Panc1 (cell line): ENCODE data around the gene SORL1. TPM values are rescaled to one million over a fixed set of nuclear protein-coding genes. Genes with fewer than 3 reads are reported as not detected.

Experiments used
- ATAC-seq: fragments of 200-7000 bp; cut with Tn5 transposase; 2 replicates; pipeline ENCODE4 v1.9.1; 2020; ENCODE audit warnings: mild to moderate bottlenecking, moderate library complexity
- BruUV-seq: library from RNA; stranded (reverse); fragments of 400-500 nt; replicated peaks from 2 replicates; lab custom pipeline; 2021; lab: Mats Ljungman, UMichigan
- CTCF ChIA-PET: fragments of 300-600 bp; sonication (Branson Sonifier 250); formaldehyde crosslinking; loops from one replicate; lab custom pipeline; 2022; ENCODE audit warnings: antibody characterized with exemption; lab: Charles Lee
- POLR2A ChIA-PET: fragments of 300-600 bp; sonication (Branson Sonifier 250); formaldehyde crosslinking; loops from one replicate; lab custom pipeline; 2022; ENCODE audit warnings: antibody characterized with exemption; lab: Charles Lee
- DNase-seq: peaks from one replicate; pipeline ENCODE4 v3.0.0-alpha.2; 2010; ENCODE audit warnings: low read depth, low spot score
- H3K27ac ChIP-seq: 2 replicates; pipeline ENCODE4 v1.5.1; 2011; ENCODE audit warnings: mild to moderate bottlenecking, low read length, inconsistent platforms
- H3K27me3 ChIP-seq: fragments of 200-500 bp; sonication (Bioruptor generic); 2 replicates; pipeline ENCODE4 v1.6.0; 2014; ENCODE audit warnings: low read length, inconsistent platforms; ENCODE audit not compliant: control insufficient read depth, insufficient read depth
- H3K36me3 ChIP-seq: fragments of 200-500 bp; sonication (Bioruptor generic); 2 replicates; pipeline ENCODE4 v1.5.1; 2014; ENCODE audit warnings: inconsistent platforms, mild to moderate bottlenecking, low read length, moderate library complexity; ENCODE audit not compliant: control insufficient read depth, insufficient read depth
- H3K4me1 ChIP-seq: 2 replicates; pipeline ENCODE4 v1.5.1; 2011; ENCODE audit warnings: inconsistent platforms, mild to moderate bottlenecking, low read length, moderate library complexity; ENCODE audit not compliant: control insufficient read depth, insufficient read depth
- H3K4me3 ChIP-seq, 2 experiments: 2 replicates each; pipeline ENCODE4 v1.5.1; 2011 to 2012; ENCODE audit warnings: low read depth in 2 of 2, low read length in 2 of 2, mild to moderate bottlenecking in 2 of 2, inconsistent platforms in 1 of 2, moderate library complexity in 1 of 2
- H3K9me3 ChIP-seq: fragments of 200-500 bp; sonication (Bioruptor generic); 2 replicates; pipeline ENCODE4 v1.5.1; 2014; ENCODE audit warnings: low read depth, mild to moderate bottlenecking, inconsistent platforms, low read length, moderate library complexity; ENCODE audit not compliant: control insufficient read depth, insufficient read depth
- POLR2AphosphoS5 ChIP-seq: IDR thresholded peaks from 2 replicates; pipeline ENCODE4 v1.6.1; 2012; ENCODE audit warnings: mild to moderate bottlenecking, low read depth, low read length, moderate library complexity
- SIN3A ChIP-seq: IDR thresholded peaks from 2 replicates; pipeline ENCODE4 v1.6.1; 2012; ENCODE audit warnings: low read depth, mild to moderate bottlenecking, low read length, moderate library complexity, borderline replicate concordance; ENCODE audit not compliant: insufficient read depth
- TCF7L2 ChIP-seq: IDR thresholded peaks from 2 replicates; pipeline ENCODE4 v1.6.1; 2011; ENCODE audit warnings: mild to moderate bottlenecking, low read depth, low read length, inconsistent platforms
- in situ Hi-C: cut with HindIII; loops from 2 replicates; pipeline ENCODE4 v1.10.0; 2016; ENCODE audit warnings: low sequenced_read_pairs, low pct_unique_long_range_greater_than_20kb
- intact Hi-C: fragments of 100-400 bp; cut with micrococcal nuclease; formaldehyde crosslinking; loops from one replicate; pipeline ENCODE4 v1.10.0; 2022; ENCODE audit not compliant: unreplicated experiment
- total RNA-seq: library from RNA; stranded (reverse); gene quantifications from one replicate; pipeline ENCODE4 v1.2.1, GENCODE V29; 2021; ENCODE audit not compliant: unreplicated experiment
- TF ChIP-seq, protein P1 (sequence below): fragments of 450-650 bp; IDR thresholded peaks from 2 replicates; pipeline ENCODE4 v1.5.1; 2017; ENCODE audit warnings: mild to moderate bottlenecking
- TF ChIP-seq, protein P2 (sequence below), 2 experiments: IDR thresholded peaks; 2 replicates each; pipeline ENCODE4 v1.6.1; 2011 to 2012; ENCODE audit warnings: low read depth in 2 of 2, control low read depth in 1 of 2, low read length in 1 of 2, mild to moderate bottlenecking in 1 of 2, moderate library complexity in 1 of 2; ENCODE audit not compliant: insufficient read depth in 1 of 2

SORL1 gene
- total RNA-seq, 1 experiment from 2014 or later = 36.3 TPM

DNA sequence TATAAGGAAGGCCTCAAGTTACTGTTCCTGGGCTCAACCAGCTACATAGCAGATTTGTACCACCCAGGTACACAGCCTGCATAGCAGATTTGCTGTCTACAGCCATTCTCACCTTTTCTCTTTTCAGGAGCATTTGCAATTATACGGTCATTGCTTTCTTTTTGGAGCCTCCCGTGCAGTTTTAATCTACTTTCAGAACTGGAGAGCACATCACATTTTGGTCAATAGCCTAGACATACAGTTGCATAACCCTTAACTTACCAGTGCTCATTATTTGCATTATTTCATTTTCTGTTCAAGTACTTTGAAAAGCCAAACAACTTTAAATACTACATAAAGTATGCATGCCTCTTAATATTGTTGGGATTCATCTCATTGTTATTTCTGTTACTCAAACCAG lies 151.2 kb downstream of the SORL1 start:
- no peaks in the 10 kb centered on the region for H3K9me3 ChIP-seq
- H3K36me3 ChIP-seq = no peaks in the 10 kb centered on the region; the same call in 1 of the 2 replicates
- no peak overlapping the region for H3K27ac ChIP-seq
- CTCF ChIA-PET = no interaction called here
- TF ChIP-seq, protein P1, sequence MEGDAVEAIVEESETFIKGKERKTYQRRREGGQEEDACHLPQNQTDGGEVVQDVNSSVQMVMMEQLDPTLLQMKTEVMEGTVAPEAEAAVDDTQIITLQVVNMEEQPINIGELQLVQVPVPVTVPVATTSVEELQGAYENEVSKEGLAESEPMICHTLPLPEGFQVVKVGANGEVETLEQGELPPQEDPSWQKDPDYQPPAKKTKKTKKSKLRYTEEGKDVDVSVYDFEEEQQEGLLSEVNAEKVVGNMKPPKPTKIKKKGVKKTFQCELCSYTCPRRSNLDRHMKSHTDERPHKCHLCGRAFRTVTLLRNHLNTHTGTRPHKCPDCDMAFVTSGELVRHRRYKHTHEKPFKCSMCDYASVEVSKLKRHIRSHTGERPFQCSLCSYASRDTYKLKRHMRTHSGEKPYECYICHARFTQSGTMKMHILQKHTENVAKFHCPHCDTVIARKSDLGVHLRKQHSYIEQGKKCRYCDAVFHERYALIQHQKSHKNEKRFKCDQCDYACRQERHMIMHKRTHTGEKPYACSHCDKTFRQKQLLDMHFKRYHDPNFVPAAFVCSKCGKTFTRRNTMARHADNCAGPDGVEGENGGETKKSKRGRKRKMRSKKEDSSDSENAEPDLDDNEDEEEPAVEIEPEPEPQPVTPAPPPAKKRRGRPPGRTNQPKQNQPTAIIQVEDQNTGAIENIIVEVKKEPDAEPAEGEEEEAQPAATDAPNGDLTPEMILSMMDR = no peak
- no peak for TF ChIP-seq TCF7L2
- no peak for TF ChIP-seq POLR2AphosphoS5
- TF ChIP-seq SIN3A = no peak
- TF ChIP-seq, protein P2, sequence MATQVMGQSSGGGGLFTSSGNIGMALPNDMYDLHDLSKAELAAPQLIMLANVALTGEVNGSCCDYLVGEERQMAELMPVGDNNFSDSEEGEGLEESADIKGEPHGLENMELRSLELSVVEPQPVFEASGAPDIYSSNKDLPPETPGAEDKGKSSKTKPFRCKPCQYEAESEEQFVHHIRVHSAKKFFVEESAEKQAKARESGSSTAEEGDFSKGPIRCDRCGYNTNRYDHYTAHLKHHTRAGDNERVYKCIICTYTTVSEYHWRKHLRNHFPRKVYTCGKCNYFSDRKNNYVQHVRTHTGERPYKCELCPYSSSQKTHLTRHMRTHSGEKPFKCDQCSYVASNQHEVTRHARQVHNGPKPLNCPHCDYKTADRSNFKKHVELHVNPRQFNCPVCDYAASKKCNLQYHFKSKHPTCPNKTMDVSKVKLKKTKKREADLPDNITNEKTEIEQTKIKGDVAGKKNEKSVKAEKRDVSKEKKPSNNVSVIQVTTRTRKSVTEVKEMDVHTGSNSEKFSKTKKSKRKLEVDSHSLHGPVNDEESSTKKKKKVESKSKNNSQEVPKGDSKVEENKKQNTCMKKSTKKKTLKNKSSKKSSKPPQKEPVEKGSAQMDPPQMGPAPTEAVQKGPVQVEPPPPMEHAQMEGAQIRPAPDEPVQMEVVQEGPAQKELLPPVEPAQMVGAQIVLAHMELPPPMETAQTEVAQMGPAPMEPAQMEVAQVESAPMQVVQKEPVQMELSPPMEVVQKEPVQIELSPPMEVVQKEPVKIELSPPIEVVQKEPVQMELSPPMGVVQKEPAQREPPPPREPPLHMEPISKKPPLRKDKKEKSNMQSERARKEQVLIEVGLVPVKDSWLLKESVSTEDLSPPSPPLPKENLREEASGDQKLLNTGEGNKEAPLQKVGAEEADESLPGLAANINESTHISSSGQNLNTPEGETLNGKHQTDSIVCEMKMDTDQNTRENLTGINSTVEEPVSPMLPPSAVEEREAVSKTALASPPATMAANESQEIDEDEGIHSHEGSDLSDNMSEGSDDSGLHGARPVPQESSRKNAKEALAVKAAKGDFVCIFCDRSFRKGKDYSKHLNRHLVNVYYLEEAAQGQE (IDR thresholded peaks at IDR 0.05; ENCODE audit: insufficient read depth in 1 of 2, low read depth in 2 of 2, low read length in 1 of 2) = no peak
- H3K27me3 ChIP-seq = no peaks in the 10 kb centered on the region
- H3K4me1 ChIP-seq = no peaks in the 10 kb centered on the region
- in situ Hi-C loops (no loop called here), intact Hi-C loops (no loop called here)
- no peak overlapping the region for H3K4me3 ChIP-seq
- BruUV-seq = no TSS peak
- DNase-seq (no peak), ATAC-seq (no peak)
- POLR2A ChIA-PET = no interaction called here

DNA sequence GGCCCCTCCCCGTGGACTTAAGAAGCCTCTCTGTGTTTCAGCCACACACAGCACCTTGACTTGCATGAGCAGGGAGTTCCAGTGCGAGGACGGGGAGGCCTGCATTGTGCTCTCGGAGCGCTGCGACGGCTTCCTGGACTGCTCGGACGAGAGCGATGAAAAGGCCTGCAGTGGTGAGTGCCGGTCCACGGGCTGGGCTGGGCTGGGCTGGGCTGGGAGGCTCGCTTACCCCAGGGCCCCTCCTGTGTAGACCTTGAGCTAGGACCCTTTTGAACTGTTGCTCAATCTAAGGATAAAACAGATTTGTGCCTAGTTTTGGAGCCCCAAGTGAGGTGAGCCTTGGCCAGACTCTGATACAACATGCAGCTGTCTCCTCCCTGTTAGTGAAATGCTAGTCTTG lies 152.0 kb downstream of the SORL1 start:
- CTCF ChIA-PET = no interaction called here
- POLR2A ChIA-PET = no interaction called here

More for the DNA sequence above, 152.0 kb downstream of the SORL1 start:
- intact Hi-C loops = no loop called here
- Histone ChIP-seq H3K27ac (no peak overlapping the region), H3K4me1 (no peaks in the 10 kb centered on the region), H3K36me3 (no peaks in the 10 kb centered on the region; the same call in 1 of the 2 replicates), H3K9me3 (no peaks in the 10 kb centered on the region), H3K27me3 (no peaks in the 10 kb centered on the region), H3K4me3 (no peak overlapping the region)
- no TSS peak for BruUV-seq
- ATAC-seq = no peak
- TF ChIP-seq POLR2AphosphoS5 = no peak
- TF ChIP-seq, protein P2 (IDR thresholded peaks at IDR 0.05; ENCODE audit: insufficient read depth in 1 of 2, low read depth in 2 of 2, low read length in 1 of 2) = no peak
- no peak for TF ChIP-seq TCF7L2
- TF ChIP-seq, protein P1 = no peak
- TF ChIP-seq SIN3A = no peak
- in situ Hi-C loops = no loop called here
- no peak for DNase-seq
